Activated CD8-positive, alpha-beta memory T cell treated with anti-CD3 and anti-CD28 coated beads, Interleukin-2, amount 50 U/mL, for 1 hour (primary cell): Measurements from ENCODE around the gene PEX11A.

Source experiments
- DNase-seq: peaks from one replicate; pipeline ENCODE4 v3.0.0-alpha.2; 2020; ENCODE audit errors: extremely low read depth

PEX11A gene

DNA sequence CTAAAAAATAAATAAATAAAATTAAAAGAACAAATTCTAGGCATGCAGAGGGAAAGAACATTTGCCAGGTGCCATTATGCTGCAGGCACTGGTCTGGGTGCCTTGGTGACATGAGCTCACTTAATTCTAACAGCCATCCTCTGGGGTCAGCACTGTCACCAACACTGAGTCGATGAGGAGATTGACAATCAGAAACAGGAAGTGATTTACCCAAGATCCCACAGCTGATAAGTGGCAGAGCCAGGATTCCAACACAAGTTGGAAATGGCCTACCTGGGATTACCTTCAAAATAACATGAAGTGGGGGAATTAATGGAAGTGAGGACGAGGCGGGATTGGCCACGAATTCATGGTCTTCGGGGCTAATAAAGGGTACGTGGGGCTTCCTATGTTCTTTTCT is 14.9 kb downstream of the PEX11A start:
- DNase-seq, result no peak

- DNase-seq, result no peak
Observed at GRCh38 chr15:89674526-89674925, 16.0 kb downstream of the PEX11A start.

DNA sequence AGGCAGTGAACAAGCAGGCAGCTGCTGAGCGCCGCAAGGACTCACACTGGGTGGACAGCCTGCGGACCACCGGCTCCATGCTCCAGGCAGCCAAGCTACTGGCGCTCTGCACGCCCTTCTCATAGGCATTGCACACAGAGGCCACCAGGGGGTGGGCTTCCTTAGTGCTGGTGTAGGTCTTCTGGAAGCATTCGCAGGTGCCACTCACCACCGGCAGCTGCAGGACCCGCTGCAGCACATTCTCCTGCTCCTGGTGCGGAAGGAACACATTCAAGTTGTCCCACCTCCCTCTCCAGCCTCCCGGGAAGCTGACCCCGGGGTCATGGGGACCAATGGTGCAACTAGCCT is 17.4 kb downstream of the PEX11A start:
- no peak for DNase-seq

GRCh38 chr15:89672221-89673164 is 18.1 kb downstream of the PEX11A start:
- no peak for DNase-seq

- no peak for DNase-seq
Observed at GRCh38 chr15:89671687-89672086, 18.9 kb downstream of the PEX11A start.

DNA sequence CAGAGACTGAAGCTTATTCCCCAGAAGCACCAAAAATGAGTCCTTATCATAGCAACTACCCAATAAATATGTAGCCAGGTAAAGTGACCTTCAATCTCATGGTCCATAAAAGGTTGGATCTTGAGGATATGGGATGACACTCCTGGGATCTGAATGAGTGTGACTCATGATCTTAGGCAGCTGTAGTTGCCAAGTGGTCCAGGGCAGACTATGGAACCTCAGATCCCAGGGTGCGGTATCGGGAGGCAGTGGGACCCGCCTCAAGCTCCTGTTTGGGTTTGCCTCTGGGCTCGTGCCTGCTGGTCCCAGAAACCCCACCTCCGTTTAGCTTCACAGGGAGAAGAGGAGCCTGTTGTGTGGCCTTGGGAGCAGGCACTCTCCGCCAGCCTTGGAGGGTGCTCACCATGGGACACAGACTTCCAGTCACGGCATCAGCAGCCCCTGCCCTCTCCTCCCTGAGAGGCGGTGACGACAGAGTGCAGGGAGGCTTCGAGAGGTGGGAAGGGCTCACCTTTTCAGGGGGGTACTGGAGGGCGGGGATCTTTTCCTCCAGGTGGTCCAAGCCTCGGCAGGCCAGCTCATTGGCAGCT is 19.5 kb downstream of the PEX11A start:
- DNase-seq, result no peak

DNA sequence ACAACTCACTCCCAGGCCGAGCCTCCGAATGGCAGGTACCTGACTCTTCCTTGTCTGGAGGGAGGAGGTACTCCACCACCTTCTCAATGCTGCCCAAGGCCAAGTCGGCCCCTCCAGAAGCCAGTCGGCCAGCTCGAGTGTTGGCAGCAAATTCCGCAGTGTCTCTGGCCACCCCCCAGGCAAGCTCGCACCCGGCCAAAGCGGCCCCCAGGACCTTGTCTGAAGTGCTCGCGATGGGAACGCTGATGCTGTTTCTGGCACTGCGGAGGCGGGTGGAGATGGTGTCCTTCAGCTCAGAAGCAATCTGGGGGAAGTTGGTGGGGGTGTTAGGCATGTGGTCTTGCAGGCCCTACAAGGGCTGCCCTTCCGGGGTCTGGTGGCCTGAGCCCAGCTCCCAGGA is 20.6 kb downstream of the PEX11A start:
- no peak for DNase-seq

GRCh38 chr15:89669309-89669865 is 21.2 kb downstream of the PEX11A start:
- DNase-seq, result no peak

DNA sequence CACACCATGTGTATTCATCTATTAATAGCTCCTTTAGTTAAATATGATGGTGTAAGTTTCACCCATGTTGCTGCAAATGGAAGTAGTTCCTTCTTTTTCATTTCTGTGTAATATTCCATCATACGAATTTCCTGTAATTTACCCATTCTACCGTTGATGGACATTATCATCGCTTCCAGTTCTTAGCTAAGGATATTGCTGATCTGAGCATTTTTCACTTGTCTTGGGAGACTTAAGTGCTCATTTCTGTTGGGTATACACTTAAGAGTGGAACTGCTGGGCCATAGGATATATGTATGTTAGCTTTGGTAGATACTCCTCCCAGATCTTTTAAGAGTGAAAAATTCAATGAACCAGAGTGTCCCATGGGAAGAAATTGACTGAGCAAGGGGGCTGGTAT is 22.4 kb downstream of the PEX11A start:
- DNase-seq, result no peak

DNA sequence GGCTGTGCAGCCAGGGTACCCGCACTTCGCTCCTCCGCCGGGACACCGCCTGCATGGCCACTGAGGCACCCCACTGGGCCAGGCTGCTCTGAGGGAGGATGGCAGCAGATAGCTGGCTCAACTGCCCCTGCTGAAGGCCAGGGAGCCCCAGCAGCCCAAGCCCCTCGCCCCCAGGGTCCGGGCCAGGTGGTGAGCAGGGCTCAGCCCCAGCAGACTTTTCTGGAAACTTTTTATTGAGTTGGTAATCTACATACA is 22.9 kb downstream of the PEX11A start:
- no peak for DNase-seq

DNA sequence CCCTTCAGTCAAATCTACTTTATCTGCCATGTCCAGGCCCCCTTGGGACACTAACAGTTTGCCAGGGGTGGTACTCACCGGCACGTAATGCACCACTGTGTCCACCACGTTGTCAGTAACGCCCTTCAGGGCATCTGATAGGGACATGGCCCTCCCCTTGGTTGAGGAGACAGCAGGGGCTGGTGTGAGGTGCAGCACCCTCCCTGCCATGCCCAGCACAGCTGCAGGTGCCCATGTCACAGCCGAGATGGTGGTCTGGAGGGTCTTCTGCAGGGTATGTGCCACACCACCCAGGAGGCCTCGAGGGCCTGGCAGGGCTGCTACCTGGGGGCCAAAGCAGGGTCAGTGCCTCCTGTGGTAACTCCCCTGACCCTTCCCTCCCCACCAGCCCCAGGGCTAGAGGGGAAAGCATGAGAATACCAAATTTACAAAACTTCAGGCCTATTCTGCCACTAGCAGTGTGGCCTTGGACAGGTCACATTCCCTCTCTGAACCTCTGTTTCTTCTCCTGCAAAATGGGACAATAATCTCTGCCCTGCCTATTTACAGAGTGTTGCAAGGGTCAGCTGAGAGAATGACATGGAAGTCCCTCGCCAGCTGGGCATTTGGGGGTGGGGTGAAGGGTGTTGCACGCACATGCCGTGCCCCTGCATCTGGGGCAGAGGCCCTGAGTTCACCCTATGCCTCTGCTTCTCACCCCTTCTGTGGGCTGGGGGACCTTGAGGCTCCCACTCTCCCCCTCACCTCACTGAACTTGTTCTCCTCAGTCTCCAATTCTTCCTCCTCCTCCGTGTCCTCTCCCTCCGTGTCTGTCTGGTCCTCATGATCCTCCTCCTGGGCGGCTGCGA is 23.5 kb downstream of the PEX11A start:
- DNase-seq, result no peak

- no peak for DNase-seq
Observed at GRCh38 chr15:89666184-89666857, 24.2 kb downstream of the PEX11A start.

DNA sequence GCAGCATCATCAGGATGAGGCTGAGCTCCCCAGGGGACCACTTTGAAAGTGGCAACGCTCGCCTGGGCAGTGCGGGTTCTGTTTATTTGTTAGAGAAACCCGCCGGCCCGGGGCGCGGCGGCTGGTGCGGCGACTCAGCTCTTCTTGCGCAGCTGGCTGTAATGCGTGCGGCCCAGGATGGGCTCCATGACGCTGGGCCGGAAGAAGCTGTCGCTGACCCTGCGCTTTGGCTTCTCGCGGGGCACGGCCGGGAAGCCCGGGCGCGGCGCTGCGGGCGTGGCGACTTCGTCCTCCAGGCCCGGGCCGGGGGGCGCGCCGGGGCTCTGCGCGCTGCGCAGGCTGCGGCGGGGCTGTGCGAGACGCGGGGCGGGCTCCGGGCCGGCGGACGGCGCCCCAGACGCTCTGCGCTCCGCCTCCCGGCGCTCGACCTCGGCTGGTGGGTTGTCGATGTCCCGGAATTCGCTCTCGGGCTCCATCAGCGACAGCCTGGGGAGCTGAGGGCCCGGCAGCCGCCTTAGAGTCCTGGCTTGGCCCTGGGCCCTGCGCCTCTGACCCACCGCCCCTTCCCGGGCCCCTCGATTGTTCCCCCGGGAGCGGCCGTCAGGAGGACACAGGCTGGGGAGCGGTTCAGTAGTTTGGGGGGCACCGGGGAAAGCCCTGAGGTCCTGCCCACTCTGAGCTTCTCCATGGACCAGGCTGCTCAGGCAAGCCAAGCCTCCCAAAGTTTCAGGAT is 24.9 kb downstream of the PEX11A start:
- no peak for DNase-seq

DNA sequence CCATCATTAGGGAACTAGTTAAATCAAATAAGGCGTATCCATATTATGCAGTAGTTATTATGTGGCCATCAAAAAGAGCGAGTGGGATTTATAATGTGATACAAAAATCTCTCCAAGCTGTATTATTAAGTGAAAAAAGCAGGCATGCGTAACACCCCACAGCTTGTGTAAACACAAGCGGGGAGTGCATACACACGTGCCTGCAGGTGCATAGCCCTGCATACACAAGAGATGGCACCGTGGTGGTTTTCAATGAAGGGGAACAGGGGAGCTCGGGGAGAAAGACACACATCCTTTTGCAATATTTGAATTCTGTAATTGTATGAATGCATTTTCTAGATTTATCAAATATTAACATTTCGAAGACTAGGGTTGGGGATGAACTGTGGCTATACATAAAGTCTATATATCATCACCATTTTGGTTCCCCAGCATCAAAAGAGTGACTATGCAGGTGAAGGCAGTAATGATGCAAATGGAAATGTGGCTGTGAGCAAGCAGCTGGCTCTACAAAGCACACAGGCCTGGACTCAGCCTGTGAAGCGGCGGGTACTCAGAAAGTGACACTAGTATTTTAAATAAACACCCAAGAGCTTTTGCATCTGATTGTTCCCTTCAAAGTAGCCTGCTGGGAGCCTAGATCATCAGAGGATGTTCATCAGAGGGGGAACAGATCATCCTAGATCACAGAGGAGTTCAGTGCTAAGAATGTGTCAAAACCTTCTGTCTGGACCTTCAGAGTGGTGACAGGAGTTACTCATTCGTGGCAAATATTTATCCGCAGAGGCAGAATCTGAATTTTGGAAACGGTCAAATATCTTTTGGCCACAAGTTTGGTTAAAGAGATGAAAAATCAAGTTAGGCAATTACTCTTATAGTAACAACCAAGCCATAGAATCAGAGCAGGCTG is 25.9 kb downstream of the PEX11A start:
- no peak for DNase-seq

- DNase-seq, result no peak
Observed at GRCh38 chr15:89662893-89663626, 27.5 kb downstream of the PEX11A start.

DNA sequence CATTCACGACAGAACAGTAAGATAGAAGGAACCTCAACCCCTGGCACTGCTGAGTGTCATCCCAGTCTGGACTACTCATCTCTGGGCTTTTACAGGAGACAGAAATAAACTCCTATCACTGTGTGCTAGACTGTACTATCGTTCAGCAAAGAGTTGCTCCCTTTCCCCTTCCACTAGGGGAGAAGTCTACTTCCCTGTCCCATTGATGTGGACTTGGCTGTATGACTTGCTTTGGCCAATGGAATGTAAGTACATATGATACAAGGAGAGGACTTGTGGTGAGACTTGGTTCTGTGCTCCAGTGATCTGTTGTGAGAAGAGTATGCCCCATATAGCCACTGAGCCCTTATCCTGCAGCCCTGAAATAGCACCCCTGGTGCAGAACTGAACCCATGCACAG is 30.0 kb downstream of the PEX11A start:
- DNase-seq, result no peak

DNA sequence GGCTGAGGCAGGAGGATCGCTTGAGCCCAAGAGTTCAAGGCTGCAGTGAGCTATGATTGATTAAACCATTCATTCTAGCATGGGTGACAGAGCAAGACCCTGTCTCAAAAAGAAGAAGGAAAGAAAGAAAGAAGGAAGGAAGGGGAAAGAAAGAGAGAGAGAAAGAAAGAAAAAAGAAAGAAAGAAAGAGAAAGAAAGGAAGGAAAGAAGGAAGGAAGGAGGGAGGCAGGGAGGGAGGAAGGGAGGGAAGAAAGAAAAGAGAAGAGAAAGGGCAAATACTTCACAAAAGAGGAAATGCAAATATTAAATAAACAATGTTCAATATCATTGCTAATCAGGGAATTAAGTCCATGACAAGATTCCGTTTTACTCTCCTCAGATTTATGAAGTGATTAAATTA is 31.3 kb downstream of the PEX11A start:
- no peak for DNase-seq

DNA sequence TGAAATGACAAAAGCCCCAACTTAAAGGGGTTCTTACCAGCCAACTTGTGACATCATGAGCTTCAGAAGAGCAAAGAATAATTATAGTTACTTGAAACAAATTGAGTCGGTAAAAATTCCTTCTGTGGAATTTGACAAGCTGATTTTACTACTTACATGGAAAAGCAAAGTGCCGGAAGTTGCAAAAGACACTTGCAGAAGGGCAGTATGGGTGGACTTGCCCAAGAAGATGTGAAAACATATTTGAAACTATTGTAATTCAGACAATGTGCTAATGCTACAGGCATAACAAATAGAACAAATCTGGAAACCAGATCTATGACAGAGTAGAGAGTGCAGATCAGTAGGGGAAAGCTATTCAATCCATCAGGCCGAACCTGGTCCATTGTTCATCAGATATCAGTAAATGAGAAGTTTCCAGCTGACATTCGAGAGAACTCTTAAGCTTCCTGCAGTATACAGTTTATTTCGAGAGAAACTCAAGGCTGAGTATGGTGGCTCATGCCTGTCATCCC is 32.8 kb downstream of the PEX11A start:
- DNase-seq, result no peak

- DNase-seq, result no peak
Observed at GRCh38 chr15:89656116-89656815, 34.3 kb downstream of the PEX11A start.
